ENCODE data around the gene LPXN.

The LPXN gene

GRCh38 chr11:58498464-58498863, 77.2 kb downstream of the LPXN start:
- no peaks in the 10 kb centered on the region for H3K4me1 ChIP-seq (ENCODE audit: control insufficient read depth, insufficient read depth, low read length)
- no peaks in the 10 kb centered on the region for H3K36me3 ChIP-seq (ENCODE audit: control insufficient read depth, insufficient read depth, low read length)
- no peak overlapping the region for H3K9ac ChIP-seq (ENCODE audit: low read depth, low read length)
- H3K4me3 ChIP-seq (ENCODE audit: low read depth, low read length) = no peak overlapping the region
- H3K27me3 ChIP-seq (ENCODE audit: control insufficient read depth, insufficient read depth, low read length) = no peaks in the 10 kb centered on the region
- no peak overlapping the region for H3K27ac ChIP-seq (ENCODE audit: low read depth, low read length)
- H3K9me3 ChIP-seq (ENCODE audit: control insufficient read depth, insufficient read depth, low read length) = no peaks in the 10 kb centered on the region

GRCh38 chr11:58497951-58498350, 77.7 kb downstream of the LPXN start:
- Histone ChIP-seq H3K4me1 (ENCODE audit: control insufficient read depth, insufficient read depth, low read length) (no peaks in the 10 kb centered on the region), H3K27ac (ENCODE audit: low read depth, low read length) (no peak overlapping the region), H3K4me3 (ENCODE audit: low read depth, low read length) (no peak overlapping the region), H3K36me3 (ENCODE audit: control insufficient read depth, insufficient read depth, low read length) (no peaks in the 10 kb centered on the region), H3K27me3 (ENCODE audit: control insufficient read depth, insufficient read depth, low read length) (no peaks in the 10 kb centered on the region), H3K9ac (ENCODE audit: low read depth, low read length) (no peak overlapping the region), H3K9me3 (ENCODE audit: control insufficient read depth, insufficient read depth, low read length) (no peaks in the 10 kb centered on the region)

GRCh38 chr11:58495906-58496305, 79.8 kb downstream of the LPXN start:
- Histone ChIP-seq H3K36me3 (ENCODE audit: control insufficient read depth, insufficient read depth, low read length) (no peaks in the 10 kb centered on the region), H3K9me3 (ENCODE audit: control insufficient read depth, insufficient read depth, low read length) (no peaks in the 10 kb centered on the region), H3K27ac (ENCODE audit: low read depth, low read length) (no peak overlapping the region), H3K27me3 (ENCODE audit: control insufficient read depth, insufficient read depth, low read length) (no peaks in the 10 kb centered on the region), H3K9ac (ENCODE audit: low read depth, low read length) (no peak overlapping the region), H3K4me3 (ENCODE audit: low read depth, low read length) (no peak overlapping the region), H3K4me1 (ENCODE audit: control insufficient read depth, insufficient read depth, low read length) (no peaks in the 10 kb centered on the region)

GRCh38 chr11:58494101-58494500, 81.6 kb downstream of the LPXN start:
- H3K9ac ChIP-seq (ENCODE audit: low read depth, low read length) = no peak overlapping the region
- H3K9me3 ChIP-seq (ENCODE audit: control insufficient read depth, insufficient read depth, low read length) = no peaks in the 10 kb centered on the region
- H3K27me3 ChIP-seq (ENCODE audit: control insufficient read depth, insufficient read depth, low read length) = no peaks in the 10 kb centered on the region
- no peak overlapping the region for H3K27ac ChIP-seq (ENCODE audit: low read depth, low read length)
- no peaks in the 10 kb centered on the region for H3K36me3 ChIP-seq (ENCODE audit: control insufficient read depth, insufficient read depth, low read length)
- no peaks in the 10 kb centered on the region for H3K4me1 ChIP-seq (ENCODE audit: control insufficient read depth, insufficient read depth, low read length)
- H3K4me3 ChIP-seq (ENCODE audit: low read depth, low read length) = no peak overlapping the region

GRCh38 chr11:58493676-58494075, 82.0 kb downstream of the LPXN start:
- H3K27me3 ChIP-seq (ENCODE audit: control insufficient read depth, insufficient read depth, low read length) = no peaks in the 10 kb centered on the region
- H3K4me3 ChIP-seq (ENCODE audit: low read depth, low read length) = no peak overlapping the region
- no peak overlapping the region for H3K9ac ChIP-seq (ENCODE audit: low read depth, low read length)
- H3K36me3 ChIP-seq (ENCODE audit: control insufficient read depth, insufficient read depth, low read length) = no peaks in the 10 kb centered on the region
- no peaks in the 10 kb centered on the region for H3K4me1 ChIP-seq (ENCODE audit: control insufficient read depth, insufficient read depth, low read length)
- no peak overlapping the region for H3K27ac ChIP-seq (ENCODE audit: low read depth, low read length)
- no peaks in the 10 kb centered on the region for H3K9me3 ChIP-seq (ENCODE audit: control insufficient read depth, insufficient read depth, low read length)

GRCh38 chr11:58490827-58491226, 84.8 kb downstream of the LPXN start:
- H3K9me3 ChIP-seq (ENCODE audit: control insufficient read depth, insufficient read depth, low read length) = no peaks in the 10 kb centered on the region
- no peaks in the 10 kb centered on the region for H3K27me3 ChIP-seq (ENCODE audit: control insufficient read depth, insufficient read depth, low read length)
- H3K36me3 ChIP-seq (ENCODE audit: control insufficient read depth, insufficient read depth, low read length) = no peaks in the 10 kb centered on the region
- no peaks in the 10 kb centered on the region; the same call in 1 of the 2 replicates for H3K4me1 ChIP-seq (ENCODE audit: control insufficient read depth, insufficient read depth, low read length)
- H3K9ac ChIP-seq (ENCODE audit: low read depth, low read length) = no peak overlapping the region
- H3K4me3 ChIP-seq (ENCODE audit: low read depth, low read length) = no peak overlapping the region
- H3K27ac ChIP-seq (ENCODE audit: low read depth, low read length) = no peak overlapping the region

- no peaks in the 10 kb centered on the region for H3K9me3 ChIP-seq (ENCODE audit: control insufficient read depth, insufficient read depth, low read length)
- no peaks in the 10 kb centered on the region for H3K36me3 ChIP-seq (ENCODE audit: control insufficient read depth, insufficient read depth, low read length)
- H3K27me3 ChIP-seq (ENCODE audit: control insufficient read depth, insufficient read depth, low read length) = no peaks in the 10 kb centered on the region
- H3K4me1 ChIP-seq (ENCODE audit: control insufficient read depth, insufficient read depth, low read length) = no peaks in the 10 kb centered on the region; the same call in 1 of the 2 replicates
- H3K27ac ChIP-seq (ENCODE audit: low read depth, low read length) = no peak overlapping the region
- no peak overlapping the region for H3K9ac ChIP-seq (ENCODE audit: low read depth, low read length)
- H3K4me3 ChIP-seq (ENCODE audit: low read depth, low read length) = no peak overlapping the region
Observed at GRCh38 chr11:58487170-58487569, 88.5 kb downstream of the LPXN start.

- Histone ChIP-seq H3K4me1 (ENCODE audit: control insufficient read depth, insufficient read depth, low read length) (no peaks in the 10 kb centered on the region; the same call in 1 of the 2 replicates), H3K9ac (ENCODE audit: low read depth, low read length) (no peak overlapping the region), H3K27ac (ENCODE audit: low read depth, low read length) (no peak overlapping the region), H3K27me3 (ENCODE audit: control insufficient read depth, insufficient read depth, low read length) (no peaks in the 10 kb centered on the region), H3K9me3 (ENCODE audit: control insufficient read depth, insufficient read depth, low read length) (no peaks in the 10 kb centered on the region), H3K36me3 (ENCODE audit: control insufficient read depth, insufficient read depth, low read length) (no peaks in the 10 kb centered on the region), H3K4me3 (ENCODE audit: low read depth, low read length) (no peak overlapping the region)
Observed at GRCh38 chr11:58485961-58486360, 89.7 kb downstream of the LPXN start.
